Tibial artery (tissue), 4 donors: Measurements from ENCODE around the gene MTFP1.

Source experiments
- DNase-seq, 2 donors: peaks; one replicate each; pipeline ENCODE4 v3.0.0-alpha.2; 2019
- H3K27ac ChIP-seq, 2 donors: fragments of 200-600 bp; sonication (generic) in 1 of 2; 1 replicate in 1 of 2; 2 replicates in 1 of 2; pipeline ENCODE4 v1.5.1; 2018 to 2019; ENCODE audit warnings: mild to moderate bottlenecking in 1 of 2
- H3K27me3 ChIP-seq, 2 donors: fragments of 200-600 bp; sonication (generic) in 1 of 2; one replicate each; pipeline versions ENCODE4 v1.5.1 to v1.6.0; 2016 to 2019
- H3K36me3 ChIP-seq, 3 donors: fragments of 200-600 bp; sonication (generic) in 2 of 3; one replicate each; pipeline ENCODE4 v1.5.1; 2016 to 2019; ENCODE audit warnings: mild to moderate bottlenecking in 2 of 3
- H3K4me1 ChIP-seq, 4 donors: fragments of 200-600 bp; sonication (generic) in 2 of 4; 1 replicate in 3 of 4; 2 replicates in 1 of 4; pipeline ENCODE4 v1.5.1; 2016 to 2019
- H3K4me3 ChIP-seq, 2 donors: fragments of 200-600 bp; sonication (generic) in 1 of 2; 1 replicate in 1 of 2; 2 replicates in 1 of 2; pipeline ENCODE4 v1.5.1; 2018 to 2019; ENCODE audit warnings: mild to moderate bottlenecking in 2 of 2
- H3K9me3 ChIP-seq, 3 donors: fragments of 200-600 bp; sonication (generic) in 1 of 3; one replicate each; pipeline ENCODE4 v1.5.1; 2016 to 2019
- CTCF ChIP-seq, 2 experiments: fragments of 200-600 bp in 1 of 2; fragments of 450-650 bp in 1 of 2; IDR thresholded peaks; one replicate each; pipeline ENCODE4 v1.5.1; 2017 to 2019; ENCODE audit warnings: antibody characterized with exemption in 2 of 2, mild to moderate bottlenecking in 1 of 2, moderate library complexity in 1 of 2
- intact Hi-C: fragments of 100-400 bp; cut with DNase I; formaldehyde crosslinking; loops from one replicate; pipeline ENCODE4 v1.15.0; 2023; ENCODE audit warnings: low total_unique reads

Gene MTFP1

DNA sequence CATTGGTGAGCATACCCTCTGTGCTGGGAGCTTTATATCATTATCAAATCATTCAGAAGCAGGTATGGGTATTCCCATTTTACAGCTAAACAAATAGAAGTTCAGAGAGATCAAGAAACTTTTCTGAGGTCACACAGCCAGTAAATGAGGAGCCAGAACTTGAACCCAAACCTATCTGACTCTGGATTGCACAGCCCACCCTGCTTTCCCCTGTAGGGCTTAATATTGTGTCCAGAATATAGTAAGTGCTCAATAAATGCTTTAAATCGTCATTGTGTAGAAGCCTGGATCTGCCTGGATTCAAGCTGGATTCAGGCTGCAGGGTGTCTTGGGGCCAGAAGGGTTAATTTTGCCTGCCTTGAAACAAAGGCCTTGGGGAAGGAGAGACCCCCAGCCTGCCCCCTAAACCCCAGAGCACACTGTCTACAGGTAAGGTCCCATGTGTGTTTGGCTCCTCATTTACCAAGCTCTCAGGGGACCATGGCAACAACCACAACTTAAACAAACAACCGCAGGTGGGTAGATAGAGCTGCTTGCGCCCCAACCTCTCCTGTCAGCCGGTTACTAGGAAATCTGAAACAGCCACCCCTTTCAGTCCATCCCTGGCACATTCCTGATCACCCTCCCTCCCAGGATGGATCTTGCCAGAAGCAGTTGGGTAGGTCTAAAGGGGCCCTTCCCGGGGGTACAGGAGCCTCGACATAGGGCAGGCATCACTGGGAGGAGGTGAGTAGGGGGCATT is 49.3 kb downstream of the MTFP1 start:
- peaks cover 0 to 42% of the 10 kb centered on the region in 2 donors for H3K27me3 ChIP-seq
- TF ChIP-seq CTCF (IDR thresholded peaks at IDR 0.05) = no peak
- no peak overlapping the region for H3K4me3 ChIP-seq
- no peaks in the 10 kb centered on the region for H3K4me1 ChIP-seq
- no peak overlapping the region for H3K27ac ChIP-seq
- no peaks in the 10 kb centered on the region for H3K9me3 ChIP-seq
- intact Hi-C loops = no loop called here
- H3K36me3 ChIP-seq = no peaks in the 10 kb centered on the region
- DNase-seq = no peak
